ENCODE results near the gene RERE.
"Not testable (repeated sequence)": the region's sequence is repeated elsewhere in the genome, so short reads cannot be mapped to it uniquely, and the experiment has no call there.

RERE gene

DNA sequence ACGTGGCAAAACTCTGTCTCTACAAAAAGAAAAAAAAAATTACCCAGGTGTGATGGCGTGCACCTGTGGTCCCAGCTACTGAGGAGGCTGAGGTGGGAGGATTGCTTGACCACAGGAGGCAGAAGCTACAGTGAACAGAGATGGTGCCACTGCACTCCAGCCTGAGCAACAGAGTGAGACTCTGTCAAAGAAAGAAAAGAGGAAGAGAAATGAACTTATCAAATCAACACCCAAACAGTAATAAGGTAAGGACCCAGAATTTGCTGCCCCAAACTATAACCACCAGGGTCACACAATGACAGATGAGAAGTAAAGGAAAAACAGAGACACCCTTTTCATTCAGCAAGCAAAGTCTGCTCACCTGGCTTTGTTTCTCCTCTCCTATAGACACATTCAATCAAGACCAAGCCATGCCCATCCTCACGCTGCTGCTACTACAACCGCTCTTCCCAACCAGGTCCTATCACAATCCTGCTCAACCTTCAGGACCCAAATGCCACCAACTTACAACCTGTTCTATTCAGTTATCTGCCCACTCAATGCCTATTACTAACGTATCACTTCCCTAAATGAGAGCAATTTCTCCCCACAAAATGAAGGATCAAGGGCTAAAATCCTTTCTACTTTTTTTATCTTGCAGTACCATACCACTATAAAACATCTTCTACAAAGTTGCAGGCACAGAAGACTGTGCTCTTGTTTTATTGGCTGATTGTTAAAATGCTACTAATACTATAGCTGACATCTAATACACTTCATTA lies 183.5 kb downstream of the RERE start:
- no peak for DNase-seq (ENCODE audit: low spot score)

DNA sequence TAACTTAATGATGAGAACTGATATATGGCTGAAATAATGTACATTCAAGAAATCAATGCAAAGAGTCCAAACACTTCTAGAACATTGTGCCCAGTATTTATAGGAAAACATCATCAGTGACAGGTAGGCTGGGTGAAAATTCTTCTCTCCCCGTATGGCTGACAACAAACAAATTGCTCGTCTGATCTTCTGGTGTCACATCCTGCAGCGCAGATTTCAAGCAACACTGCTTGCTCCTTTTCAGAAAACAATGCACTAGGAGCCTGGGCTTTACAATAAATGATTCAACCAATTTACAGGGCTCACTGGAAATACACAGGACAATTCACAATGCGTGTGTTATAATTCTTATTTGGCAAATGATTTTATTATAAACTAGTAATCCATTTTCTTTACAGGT lies 185.3 kb downstream of the RERE start:
- DNase-seq (ENCODE audit: low spot score), result no peak

DNA sequence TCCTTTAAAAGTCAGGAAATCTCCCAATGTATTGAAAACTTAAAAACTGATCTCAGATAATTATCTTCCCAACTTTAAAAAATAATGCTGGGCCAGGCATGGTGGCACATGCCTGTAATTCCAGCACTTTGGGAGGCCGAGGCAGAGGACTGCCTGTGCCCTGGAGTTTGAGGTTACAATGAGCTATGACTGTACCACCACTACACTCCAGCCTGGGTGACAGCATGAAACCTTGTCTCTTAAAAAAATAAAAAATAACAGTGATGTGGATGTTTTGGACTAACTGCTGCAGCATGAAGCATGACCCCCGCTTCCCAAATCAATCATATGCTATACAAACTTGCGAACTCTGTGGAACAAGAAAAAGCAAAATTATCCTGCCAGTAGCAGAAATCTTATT lies 186.3 kb downstream of the RERE start:
- DNase-seq (ENCODE audit: low spot score), result no peak

DNA sequence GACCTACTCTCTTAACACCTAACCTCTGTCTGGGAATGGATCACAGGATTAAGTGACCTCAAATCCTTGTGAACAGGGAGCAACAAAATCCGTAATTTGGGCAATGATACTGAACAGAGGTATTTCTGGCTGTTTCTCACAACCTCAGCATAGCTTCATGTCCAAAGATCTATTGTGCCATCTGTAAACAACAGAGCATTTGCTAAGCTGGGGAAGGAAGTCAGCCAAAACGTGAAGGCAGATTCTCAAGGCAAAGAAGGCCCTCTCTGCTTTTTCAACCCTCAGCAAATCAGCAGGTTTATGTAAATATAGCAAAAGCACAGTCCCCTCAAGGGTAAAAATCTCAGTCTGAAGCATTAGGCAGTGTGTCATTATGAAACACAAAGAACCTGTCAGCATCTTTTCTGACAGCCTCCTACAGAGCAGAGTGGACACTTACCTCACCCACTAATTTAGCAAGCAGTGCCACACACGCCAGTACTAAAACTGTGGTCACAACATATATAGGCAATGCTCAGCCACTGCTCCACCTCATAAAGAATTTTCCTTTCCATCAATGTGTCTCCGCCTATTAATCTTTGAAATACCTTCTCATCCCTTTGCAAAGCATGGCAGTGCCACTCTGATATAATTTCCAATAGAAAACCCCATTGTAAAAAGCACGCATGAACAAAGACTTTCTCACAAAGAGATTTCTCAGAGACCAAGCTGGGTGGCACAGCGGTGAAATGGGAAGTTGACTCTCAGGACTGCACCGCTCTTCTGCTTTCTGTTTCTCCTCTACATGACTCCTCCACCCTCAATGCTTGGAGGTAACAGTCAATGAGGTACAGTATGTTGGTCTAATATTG lies 188.0 kb downstream of the RERE start:
- DNase-seq (ENCODE audit: low spot score), result no peak

DNA sequence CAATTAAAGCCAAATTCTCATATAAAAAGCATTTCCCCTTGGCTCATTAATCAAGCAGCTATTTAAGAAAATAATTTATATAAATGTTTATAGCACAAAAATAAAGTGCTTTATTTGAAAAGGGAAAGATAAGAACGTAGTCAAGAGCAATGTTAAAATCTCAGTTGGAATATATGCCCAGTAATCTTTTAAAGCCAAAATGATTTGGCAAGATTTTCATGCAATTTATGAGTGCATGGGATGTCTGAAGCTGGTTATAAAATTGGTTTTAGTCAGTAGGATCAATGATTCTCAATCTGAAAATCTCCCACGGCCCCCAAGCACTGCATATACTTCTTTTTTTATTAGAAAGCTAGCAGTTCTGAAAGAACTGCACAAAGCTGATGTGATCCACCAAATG lies 188.8 kb downstream of the RERE start:
- no peak for DNase-seq (ENCODE audit: low spot score)

DNA sequence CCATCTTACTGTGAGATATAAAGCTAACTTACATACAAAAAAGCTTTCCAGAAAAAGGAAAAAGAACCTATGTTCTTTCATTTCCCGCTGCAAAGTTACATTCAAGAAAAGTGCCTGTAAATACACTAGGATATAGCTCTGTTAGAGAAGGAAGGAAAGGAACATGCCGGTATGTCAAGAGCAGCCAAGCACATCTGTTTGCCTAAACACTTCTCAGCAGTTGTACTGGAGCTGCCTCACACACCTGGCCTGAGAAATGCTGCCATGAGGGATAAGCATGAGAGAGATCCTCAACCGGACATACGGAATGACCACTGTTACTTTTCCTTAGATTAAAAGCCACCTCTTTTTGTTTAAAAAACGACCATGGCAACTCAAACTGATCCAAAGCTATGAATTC lies 189.7 kb downstream of the RERE start:
- no peak for DNase-seq (ENCODE audit: low spot score)

DNA sequence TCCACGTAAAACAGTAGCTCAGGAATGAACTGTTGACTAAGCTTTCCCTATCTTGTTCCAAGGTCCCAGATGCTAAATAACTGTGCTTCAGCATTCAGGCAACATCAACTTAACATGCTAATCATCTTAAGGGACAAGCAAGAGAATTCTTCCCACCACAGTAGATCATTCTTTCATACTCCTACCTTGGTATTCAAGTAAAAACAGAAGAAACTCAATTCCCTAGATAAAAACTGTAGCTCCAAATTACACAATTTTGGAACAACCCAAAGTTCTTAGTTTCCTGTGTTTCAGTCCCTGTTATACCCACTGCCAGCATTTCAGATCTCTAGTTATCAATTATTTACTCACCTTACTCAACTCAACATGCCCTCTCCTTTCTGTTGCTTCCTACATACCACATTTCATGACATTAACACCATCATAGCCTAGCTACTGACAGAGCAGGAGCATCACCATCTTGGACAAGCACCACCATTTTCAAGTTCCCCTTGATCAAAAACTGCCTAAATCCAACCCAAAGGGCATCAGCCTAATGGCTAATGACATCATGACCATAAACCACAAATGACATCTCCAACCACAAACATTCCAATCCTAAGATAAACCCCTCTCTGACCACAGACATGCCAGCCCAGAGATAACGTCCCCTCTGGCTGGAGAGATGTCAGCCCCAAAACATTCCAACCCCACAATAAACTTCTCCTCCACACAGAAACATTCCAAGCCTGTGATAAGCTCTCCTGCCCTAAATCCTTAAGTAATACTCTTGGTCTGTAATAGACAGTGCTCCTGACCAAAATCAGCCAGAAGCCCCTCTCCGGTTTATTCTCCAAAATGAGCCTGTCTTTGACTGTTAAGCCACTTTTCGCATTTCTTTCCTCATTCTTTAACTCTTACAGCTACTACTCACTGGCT lies 191.2 kb downstream of the RERE start:
- DNase-seq (ENCODE audit: low spot score), result no peak

DNA sequence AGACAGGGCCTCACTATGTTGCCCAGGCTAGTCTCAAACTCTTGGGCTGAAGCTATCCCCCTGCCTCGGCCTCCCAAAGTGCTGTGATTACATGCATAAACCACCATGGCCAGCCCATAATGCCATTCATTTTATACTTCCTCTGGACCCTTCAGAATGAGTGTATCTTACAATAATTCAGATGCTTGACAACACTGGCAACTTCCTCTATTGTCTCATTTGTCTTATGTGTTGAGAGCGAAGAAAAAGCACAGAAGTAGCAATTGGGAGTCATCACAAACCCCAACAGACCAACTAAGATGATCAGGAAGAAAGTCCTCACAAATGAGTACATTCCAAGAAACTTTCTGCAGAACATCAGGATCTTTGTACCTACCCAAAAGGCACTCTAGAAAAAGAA lies 191.9 kb downstream of the RERE start:
- DNase-seq (ENCODE audit: low spot score), result no peak

DNA sequence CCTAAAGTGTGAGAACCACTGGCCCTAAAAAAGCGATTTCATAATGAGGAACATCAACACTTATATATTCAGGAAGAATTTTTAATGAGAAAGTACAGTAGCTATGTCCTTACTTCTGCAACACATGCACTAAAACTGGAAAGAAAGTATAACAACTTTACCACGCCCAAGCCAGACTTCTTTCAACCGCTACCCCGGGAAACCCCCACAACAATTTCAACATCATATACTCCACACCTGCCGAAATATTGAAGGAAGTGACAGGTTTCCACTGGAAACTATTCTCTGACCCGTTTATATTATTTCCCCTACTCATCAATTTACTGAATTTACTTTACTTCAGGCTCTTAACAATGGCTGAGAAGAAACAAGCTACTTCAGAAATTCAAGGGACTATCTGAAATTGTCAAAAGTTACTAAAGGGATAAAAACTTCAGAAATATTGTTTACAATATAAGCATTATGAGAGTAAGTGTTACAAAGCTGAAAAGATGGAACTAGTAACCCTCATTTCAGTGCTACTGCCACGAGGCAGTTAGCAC lies 193.7 kb downstream of the RERE start:
- not testable (repeated sequence) for DNase-seq (ENCODE audit: low spot score)

DNA sequence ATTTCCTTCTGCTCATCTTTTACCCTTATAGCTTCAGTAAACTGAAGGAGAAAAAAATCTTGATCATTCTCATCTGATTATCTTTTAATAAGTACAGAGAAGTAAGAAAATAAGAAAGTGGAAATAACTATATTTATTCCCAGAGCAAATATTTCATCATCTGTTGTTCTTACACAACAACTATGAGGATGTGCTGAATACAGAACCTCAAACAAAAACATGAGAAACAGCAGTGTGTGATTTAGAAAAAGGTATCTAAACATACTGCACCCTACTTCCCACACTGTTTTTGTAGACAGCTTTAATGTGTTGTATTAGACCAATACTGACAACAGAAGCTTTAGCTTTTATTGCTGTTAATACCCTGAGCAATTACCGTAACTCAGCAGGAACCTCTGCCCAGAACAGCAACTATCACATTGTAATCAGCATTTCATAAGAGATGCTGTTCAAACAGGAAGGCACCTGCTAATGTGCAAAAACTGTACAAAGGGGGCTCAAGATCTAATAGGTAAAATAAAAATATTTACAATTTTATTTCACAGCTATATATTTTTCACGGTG lies 195.6 kb downstream of the RERE start:
- DNase-seq (ENCODE audit: low spot score), result not testable (repeated sequence)

DNA sequence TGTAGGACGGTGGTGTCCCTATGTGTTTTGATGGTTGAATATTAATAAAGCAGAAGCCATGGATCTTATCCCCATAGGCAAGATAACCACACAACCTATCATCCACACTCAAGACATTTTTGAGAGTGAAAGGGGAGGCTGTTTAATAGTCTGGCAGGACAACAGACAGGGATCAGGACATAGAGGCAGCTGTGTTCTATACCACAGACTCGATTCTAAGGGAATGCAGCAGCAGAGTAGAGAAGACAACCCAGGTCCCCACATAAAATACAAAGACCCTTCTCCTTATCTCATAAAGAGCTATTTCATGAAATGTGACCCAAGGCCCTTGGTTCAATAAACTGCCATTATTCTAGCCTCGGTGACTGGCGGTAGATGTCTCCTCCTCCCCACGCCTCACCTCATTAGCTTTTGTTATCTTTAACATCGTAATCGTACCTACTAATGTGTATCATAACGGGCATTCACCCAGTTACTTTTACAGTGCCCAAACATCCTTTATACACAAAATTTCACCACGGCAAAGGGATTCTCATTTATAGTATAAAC lies 196.3 kb downstream of the RERE start:
- DNase-seq (ENCODE audit: low spot score), result not testable (repeated sequence)

DNA sequence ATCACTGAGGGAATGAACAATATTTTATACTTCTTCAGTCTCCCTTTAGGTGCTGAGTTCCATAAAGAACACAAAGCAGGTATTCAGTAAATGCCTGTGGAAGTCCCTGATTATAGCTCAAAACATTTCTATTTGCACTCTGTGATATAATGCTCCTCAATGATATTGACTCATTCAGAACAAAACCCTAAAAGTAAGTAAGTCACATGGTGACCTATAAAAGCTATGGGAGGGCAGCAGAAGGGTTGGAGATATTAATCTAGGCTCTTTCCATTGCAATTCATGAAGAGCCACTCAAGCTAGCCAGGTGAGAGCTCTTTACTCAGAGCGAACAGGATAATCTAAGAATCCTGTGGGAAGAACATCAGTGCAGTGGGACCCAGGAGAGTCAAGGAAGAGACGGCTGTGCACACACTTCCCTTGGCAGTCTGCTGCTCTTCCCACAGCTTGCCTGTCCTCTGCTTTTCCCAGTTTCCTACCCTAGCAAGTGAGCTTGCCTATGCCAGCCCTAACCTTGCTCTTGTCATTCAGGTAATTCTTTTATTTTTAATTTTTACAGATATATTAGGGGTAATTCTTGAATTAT lies 197.4 kb downstream of the RERE start:
- not testable (repeated sequence) for DNase-seq (ENCODE audit: low spot score)

DNA sequence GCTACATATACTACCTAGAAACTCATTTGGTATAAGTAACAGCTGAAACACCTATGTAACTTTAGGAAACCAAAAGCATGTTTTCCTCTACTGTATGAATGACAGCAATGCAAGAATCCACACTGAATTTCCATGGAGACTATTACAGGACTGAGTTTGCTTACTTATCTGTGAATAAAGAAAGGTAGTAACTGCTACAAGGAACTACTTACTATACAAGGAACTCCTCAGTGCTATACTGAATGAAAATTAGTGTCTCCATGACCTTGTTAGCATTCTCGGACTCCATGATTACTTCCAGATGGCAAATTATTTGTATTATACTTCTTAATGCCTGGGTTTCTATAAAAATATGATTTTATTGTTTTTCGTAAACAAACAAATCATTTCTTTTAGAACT lies 198.0 kb downstream of the RERE start:
- DNase-seq (ENCODE audit: low spot score), result not testable (repeated sequence)

DNA sequence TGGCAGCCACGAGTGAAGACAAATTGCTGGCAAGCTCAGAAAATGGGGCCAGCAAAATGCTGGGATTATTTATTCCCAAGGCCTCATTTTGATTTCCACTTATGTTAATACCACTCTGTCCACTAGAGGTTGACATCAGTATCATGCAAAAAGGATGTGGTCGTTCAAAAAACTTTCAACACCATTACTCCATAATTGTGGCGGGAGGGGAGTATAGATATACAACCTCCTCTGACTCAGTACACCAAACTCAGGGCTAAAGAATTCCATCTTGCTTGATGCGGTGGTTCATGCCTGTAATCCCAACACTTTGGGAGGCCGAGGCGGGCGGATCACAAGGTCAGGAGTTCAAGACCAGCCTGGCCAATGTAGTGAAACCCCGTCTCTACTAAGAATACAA lies 200.6 kb downstream of the RERE start:
- DNase-seq (ENCODE audit: low spot score), result not testable (repeated sequence)

DNA sequence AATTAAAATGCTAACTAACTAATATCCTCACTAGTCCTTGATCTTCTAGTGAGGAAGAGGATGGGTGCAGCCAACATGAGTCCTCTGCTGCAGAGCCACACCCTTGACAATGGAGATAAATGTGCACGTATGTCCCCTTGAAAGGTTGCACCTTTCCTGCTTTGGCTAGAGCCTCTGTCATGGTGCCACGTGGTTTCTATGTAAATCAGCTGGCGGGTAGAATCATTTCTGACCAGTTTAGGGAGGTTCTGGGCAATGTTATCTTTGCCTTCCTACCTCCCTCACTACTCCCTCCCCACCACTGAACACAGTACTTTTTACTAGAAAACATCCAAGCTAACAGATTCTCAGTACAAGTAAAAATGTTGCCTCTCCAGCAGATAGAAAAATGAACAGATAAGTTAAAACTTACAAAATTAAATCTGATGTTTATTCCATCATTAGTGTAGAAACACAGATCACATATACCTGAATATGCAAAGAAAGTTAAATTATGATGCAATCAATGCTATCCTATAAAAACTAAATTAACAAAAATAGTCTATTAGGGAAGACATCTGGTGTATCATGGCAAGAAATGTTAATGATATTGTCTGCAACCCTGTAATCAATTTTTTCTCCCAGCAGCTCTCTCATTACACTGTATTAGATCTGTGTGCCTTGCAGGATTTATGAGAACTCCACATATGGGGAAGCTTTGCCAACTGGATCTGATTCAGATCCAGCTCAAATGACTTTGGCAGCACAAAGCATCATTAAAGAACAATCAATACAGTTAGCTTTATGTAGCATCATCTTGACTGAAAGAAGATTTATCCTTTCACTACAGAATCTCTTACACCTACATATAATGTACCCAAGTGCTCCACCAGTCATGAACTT lies 205.6 kb downstream of the RERE start:
- not testable (repeated sequence) for DNase-seq (ENCODE audit: low spot score)

DNA sequence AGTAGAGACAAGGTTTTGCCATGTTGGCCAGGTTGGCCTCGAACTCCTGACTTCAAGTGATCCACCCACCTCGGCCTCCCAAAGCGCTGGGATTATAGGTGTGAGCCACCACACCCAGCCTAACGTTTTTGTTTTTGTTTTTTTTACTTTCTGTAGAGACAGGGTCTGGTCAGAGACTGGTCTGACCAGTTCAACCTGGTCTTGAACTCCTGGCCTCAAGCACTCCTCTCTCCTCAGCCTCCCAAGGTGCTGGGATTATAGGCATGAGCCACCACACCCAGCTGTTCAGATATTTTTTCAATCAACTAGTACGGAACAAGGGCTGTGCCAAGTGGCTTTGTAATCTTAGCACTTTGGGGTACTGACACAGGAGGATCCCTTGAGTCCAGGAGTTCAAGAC lies 209.5 kb downstream of the RERE start:
- DNase-seq (ENCODE audit: low spot score), result no peak

DNA sequence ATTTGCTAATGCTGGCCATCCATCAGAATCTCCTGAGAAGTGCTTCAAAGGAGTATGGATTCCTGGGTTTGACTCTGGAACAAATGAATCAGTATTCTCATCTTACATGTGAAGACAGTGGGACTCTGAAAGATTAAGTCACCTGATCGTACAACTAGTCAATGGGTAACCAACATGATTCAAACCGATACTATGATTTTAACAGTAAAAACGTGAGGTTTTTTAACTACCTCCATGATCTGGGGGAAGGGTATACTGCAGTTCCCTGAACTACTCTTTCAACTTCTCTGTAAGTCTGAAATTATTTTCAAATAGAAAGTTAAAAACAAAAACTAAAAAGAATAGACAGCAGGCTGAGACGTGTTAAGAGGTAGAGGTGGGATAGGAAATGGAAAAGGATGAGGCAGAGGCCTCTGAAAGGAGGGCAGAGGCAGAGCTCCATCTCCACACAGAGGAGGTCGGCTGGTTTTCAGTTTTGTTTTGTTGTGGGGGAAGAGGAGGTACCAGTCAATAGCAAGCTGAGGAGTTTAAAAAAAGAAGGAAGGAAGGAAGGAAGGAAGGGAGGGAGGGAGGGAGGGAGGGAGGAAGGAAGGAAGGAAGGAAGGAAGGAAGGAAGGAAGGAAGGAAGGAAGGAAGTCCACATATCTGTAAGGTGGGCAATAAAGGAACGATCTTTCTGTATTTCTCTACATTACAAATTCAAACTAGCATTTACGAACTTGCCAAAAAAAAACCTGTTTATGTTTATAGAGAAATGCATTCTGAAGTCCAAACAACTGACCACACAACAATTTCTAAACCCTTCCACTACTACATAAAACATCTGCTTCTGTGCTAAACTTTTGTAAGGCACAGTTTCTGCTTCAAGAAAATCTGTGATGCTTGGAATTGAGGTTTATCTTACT lies 213.1 kb downstream of the RERE start:
- DNase-seq (ENCODE audit: low spot score), result no peak

DNA sequence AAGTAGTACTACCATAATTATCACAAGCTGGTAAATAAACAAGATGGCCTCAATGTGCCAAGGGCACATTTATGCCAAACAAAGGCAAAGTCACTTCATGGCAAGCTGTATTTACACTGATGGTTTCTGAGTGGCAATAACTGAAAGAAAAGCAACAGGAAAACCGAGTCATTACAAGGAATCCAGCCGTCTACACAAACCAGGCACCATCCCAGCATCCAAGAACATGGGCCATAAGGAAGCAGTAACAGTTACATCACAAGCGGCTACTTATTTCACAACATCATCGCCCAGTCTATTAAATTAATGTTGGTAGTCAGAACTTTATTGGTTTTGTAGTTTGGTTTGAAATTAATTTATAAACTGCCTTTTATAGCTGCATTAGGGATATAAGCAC lies 214.2 kb downstream of the RERE start:
- DNase-seq (ENCODE audit: low spot score), result no peak
